Immature natural killer cell (primary cell): ENCODE measurements around the gene UBR7. TPM values are rescaled to one million over a fixed set of nuclear protein-coding genes. Genes with fewer than 3 reads are reported as not detected.

Source experiments
- DNase-seq, 3 donors: peaks; one replicate each; pipeline ENCODE4 v3.0.0; 2022; ENCODE audit warnings: mixed read lengths in 1 of 3
- H3K27ac Mint-ChIP-seq, 6 donors: one replicate each; pipeline ENCODE4 v1.8.0; 2020; ENCODE audit warnings: mixed read lengths in 6 of 6, mild to moderate bottlenecking in 5 of 6, inconsistent platforms in 4 of 6, moderate library complexity in 3 of 6
- H3K27me3 Mint-ChIP-seq, 3 donors: one replicate each; pipeline ENCODE4 v1.8.0; 2020 to 2021; ENCODE audit warnings: low read depth in 3 of 3, mild to moderate bottlenecking in 3 of 3, mixed read lengths in 3 of 3, moderate library complexity in 3 of 3, inconsistent platforms in 1 of 3
- H3K36me3 Mint-ChIP-seq, 3 donors: one replicate each; pipeline ENCODE4 v1.8.0; 2020; ENCODE audit warnings: mixed read lengths in 3 of 3, inconsistent platforms in 2 of 3, mild to moderate bottlenecking in 2 of 3
- H3K4me1 Mint-ChIP-seq, 2 donors: one replicate each; pipeline ENCODE4 v1.8.0; 2020; ENCODE audit warnings: inconsistent platforms in 2 of 2, mild to moderate bottlenecking in 2 of 2, mixed read lengths in 2 of 2, moderate library complexity in 1 of 2
- H3K4me3 Mint-ChIP-seq, 5 donors: one replicate each; pipeline ENCODE4 v1.8.0; 2020; ENCODE audit warnings: mild to moderate bottlenecking in 5 of 5, mixed read lengths in 5 of 5, inconsistent platforms in 3 of 5, moderate library complexity in 3 of 5
- H3K9me3 Mint-ChIP-seq, 6 donors: one replicate each; pipeline ENCODE4 v1.8.0; 2020; ENCODE audit warnings: mild to moderate bottlenecking in 6 of 6, mixed read lengths in 6 of 6, inconsistent platforms in 4 of 6, moderate library complexity in 3 of 6
- polyA plus RNA-seq, 3 donors: library from polyadenylated mRNA; unstranded; fragments of 300-500 nt; fragmentation: Illumina TruSeq; gene quantifications; one replicate each; pipeline ENCODE4 v1.2.3, GENCODE V29; 2021

UBR7 gene
- polyA plus RNA-seq, 3 donors from 2014 or later: 29.8 to 76.1 (median 43.4) TPM

DNA sequence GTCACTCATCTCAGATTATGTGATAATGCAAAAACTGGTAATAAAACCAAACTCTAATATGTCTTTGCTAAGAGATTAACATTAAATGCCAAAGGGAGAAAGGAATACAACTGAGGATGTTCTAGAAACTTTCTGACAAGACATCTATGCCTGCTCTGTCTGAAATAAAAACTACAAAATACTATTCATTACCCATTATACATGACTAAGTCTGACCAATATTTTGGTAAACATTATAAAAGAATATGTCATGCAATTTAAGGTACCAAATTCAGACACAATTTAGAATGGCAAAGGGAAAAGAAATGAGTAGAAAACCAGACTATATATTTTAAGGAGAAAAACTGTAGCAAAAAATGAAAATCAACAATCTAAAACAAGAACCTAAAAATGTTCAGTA lies 39.5 kb downstream of the UBR7 start:
- Mint-ChIP-seq H3K36me3 (peaks cover 25 to 57% (median 31%) of the 10 kb centered on the region in 3 donors), H3K4me3 (no peak overlapping the region), H3K27me3 (peaks cover 0 to 1% (median 0%) of the 10 kb centered on the region in 3 donors), H3K9me3 (no peaks in the 10 kb centered on the region), H3K27ac (no peak overlapping the region), H3K4me1 (no peaks in the 10 kb centered on the region)
- no peak for DNase-seq

DNA sequence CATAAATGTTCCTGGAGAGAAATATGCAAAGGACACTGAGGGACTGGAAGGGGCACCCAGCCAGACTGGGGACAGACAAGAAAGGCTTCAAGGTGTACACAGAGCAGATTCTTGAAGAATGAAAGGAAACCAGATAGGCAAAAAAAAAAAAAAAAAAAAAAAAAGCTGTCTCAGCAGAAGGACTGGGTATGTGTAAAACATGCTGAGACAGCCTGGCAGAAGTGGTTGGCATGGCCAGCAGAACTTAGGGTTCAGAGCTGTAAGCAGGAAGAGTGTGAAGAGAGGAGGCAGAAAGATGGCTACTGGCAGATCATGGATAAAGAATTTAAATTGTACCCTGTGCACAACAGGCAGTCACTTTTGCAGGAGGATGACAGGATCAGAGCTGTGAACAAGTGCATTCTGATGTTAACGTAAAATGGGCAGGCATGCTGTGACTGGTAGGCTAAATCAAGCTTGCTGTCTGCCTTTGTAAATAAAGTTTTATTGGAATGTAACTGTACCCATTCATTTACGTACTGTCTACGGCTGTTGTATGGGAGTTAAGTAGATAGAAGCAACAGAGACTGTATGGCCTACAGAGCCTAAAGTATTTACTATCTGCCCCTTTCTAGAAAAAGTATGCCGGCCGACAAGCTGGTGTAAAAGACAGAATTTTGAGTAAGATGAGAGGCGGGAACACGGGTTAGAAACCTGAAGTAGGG lies 42.2 kb downstream of the UBR7 start:
- H3K27ac Mint-ChIP-seq: no peak overlapping the region
- H3K36me3 Mint-ChIP-seq: peaks cover 17 to 36% (median 22%) of the 10 kb centered on the region in 3 donors
- no peak for DNase-seq
- H3K4me1 Mint-ChIP-seq: no peaks in the 10 kb centered on the region
- no peak overlapping the region for H3K4me3 Mint-ChIP-seq
- H3K27me3 Mint-ChIP-seq: no peaks in the 10 kb centered on the region
- H3K9me3 Mint-ChIP-seq: no peaks in the 10 kb centered on the region

DNA sequence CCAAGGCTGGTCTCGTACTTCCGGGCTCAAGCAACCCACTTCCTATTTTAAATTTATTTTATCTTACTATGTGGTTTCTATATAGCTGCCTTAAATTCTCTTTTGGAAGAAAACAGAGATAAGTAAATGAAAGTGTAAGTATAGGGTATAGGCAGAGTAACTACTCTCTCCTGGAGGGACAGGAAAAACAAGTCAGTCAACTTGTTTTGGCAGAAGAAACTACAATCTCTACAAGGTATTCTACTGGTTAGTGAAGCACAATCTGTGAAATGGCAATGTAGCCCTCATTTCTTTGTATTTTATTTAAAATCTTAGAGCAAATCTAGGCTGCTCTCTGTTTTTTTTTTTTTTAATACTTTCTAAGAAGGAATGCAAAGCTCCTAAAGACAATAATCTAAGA lies 55.4 kb downstream of the UBR7 start:
- no peak for DNase-seq
- Mint-ChIP-seq H3K9me3 (no peaks in the 10 kb centered on the region), H3K4me1 (peaks cover 25 to 47% of the 10 kb centered on the region in 2 donors), H3K27ac (peak overlapping the region in 2 of 6 donors; percentile 36 to 68), H3K4me3 (no peak overlapping the region), H3K36me3 (peaks cover 9 to 10% (median 10%) of the 10 kb centered on the region in 3 donors), H3K27me3 (no peaks in the 10 kb centered on the region)

GRCh38 chr14:93263416-93263815 lies 56.4 kb downstream of the UBR7 start:
- Mint-ChIP-seq H3K9me3 (no peaks in the 10 kb centered on the region), H3K4me3 (no peak overlapping the region), H3K4me1 (peaks cover 25 to 55% of the 10 kb centered on the region in 2 donors), H3K27ac (peak overlapping the region in 1 of 6 donors; percentile 2), H3K36me3 (peaks cover 8 to 10% (median 9%) of the 10 kb centered on the region in 3 donors), H3K27me3 (no peaks in the 10 kb centered on the region)
- no peak for DNase-seq

DNA sequence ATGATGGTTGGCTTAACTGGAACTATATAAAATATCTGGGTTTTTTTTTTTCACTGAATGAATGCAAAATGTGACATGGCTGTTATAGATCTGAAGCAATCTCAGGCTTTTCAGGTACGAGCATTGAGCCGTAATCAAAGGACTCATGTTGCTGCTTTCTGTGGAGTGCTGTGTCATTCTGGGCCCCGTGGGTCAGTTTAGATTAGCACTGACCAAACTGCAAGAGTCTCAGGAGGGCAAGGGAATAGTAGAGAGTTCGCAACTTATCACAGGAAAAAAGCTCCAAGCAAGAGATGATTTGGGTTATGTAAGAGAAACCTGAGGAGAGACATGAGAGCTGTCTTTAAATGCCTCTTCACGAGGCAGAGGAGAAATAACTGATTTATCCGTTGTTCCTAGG lies 59.1 kb downstream of the UBR7 start:
- Mint-ChIP-seq H3K36me3 (peaks cover 4 to 9% (median 8%) of the 10 kb centered on the region in 3 donors), H3K9me3 (no peaks in the 10 kb centered on the region), H3K4me3 (no peak overlapping the region), H3K27me3 (peaks cover 0 to 2% (median 0%) of the 10 kb centered on the region in 3 donors), H3K4me1 (peaks cover 26 to 55% of the 10 kb centered on the region in 2 donors), H3K27ac (peak overlapping the region in 2 of 6 donors; percentile 45 to 46)
- no peak for DNase-seq

- Mint-ChIP-seq H3K4me3 (no peak overlapping the region), H3K9me3 (no peaks in the 10 kb centered on the region), H3K36me3 (peaks cover 4 to 9% (median 8%) of the 10 kb centered on the region in 3 donors), H3K27me3 (peaks cover 0 to 2% (median 0%) of the 10 kb centered on the region in 3 donors), H3K27ac (peak overlapping the region in 3 of 6 donors; percentile 1 to 14 (median 4)), H3K4me1 (peaks cover 26 to 54% of the 10 kb centered on the region in 2 donors)
- DNase-seq: no peak
Observed at GRCh38 chr14:93267149-93267711, 60.2 kb downstream of the UBR7 start.

- DNase-seq: no peak
- H3K36me3 Mint-ChIP-seq: peaks cover 3 to 4% (median 4%) of the 10 kb centered on the region in 3 donors
- peaks cover 20 to 42% of the 10 kb centered on the region in 2 donors for H3K4me1 Mint-ChIP-seq
- no peak overlapping the region for H3K4me3 Mint-ChIP-seq
- peak overlapping the region in 1 of 6 donors; percentile 23 for H3K27ac Mint-ChIP-seq
- H3K9me3 Mint-ChIP-seq: no peaks in the 10 kb centered on the region
- H3K27me3 Mint-ChIP-seq: peaks cover 0 to 2% (median 0%) of the 10 kb centered on the region in 3 donors
Observed at GRCh38 chr14:93268406-93268805, 61.4 kb downstream of the UBR7 start.

DNA sequence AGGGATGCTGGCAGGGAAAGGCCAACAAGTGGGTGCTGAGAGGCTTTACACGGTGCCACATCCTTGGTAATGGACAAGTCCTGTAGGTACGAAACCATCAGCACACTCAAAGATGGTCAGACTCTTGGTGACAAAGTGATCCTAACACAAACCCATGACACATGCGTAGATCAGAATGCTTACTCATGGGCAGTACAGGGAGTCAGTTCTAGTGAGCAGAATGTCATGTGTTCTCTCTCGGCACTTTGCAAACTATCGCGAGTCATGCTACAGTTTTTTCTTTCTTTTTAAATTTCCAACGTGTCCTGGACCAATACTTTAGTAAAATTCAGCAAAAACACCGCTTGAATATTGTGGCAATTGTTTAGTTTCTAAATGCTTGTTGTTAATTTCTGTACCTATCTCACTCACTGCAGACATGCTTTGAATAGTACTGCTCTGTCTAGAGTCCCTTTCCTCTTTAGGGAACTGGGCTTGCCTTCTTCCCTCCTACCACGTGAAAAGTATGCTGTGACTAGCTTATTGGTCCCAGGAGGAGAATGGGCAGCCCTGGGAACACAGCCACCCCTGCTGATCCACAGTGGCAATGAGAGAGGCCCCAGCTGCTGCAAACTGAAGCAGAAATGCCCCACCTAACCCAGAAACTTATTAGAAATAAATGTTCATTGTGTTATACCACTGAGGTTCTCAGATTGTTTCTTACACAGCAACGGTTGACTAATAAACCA lies 62.4 kb downstream of the UBR7 start:
- peaks cover 9 to 31% of the 10 kb centered on the region in 2 donors for H3K4me1 Mint-ChIP-seq
- H3K36me3 Mint-ChIP-seq: no peaks in the 10 kb centered on the region
- no peak overlapping the region for H3K4me3 Mint-ChIP-seq
- no peaks in the 10 kb centered on the region for H3K9me3 Mint-ChIP-seq
- H3K27ac Mint-ChIP-seq: no peak overlapping the region
- no peak for DNase-seq
- H3K27me3 Mint-ChIP-seq: peaks cover 0 to 2% (median 0%) of the 10 kb centered on the region in 3 donors

- Mint-ChIP-seq H3K9me3 (no peaks in the 10 kb centered on the region), H3K27ac (no peak overlapping the region), H3K4me1 (peaks cover 3 to 19% of the 10 kb centered on the region in 2 donors), H3K27me3 (peaks cover 0 to 2% (median 0%) of the 10 kb centered on the region in 3 donors), H3K4me3 (no peak overlapping the region), H3K36me3 (no peaks in the 10 kb centered on the region)
- no peak for DNase-seq
Observed at GRCh38 chr14:93271111-93271510, 64.1 kb downstream of the UBR7 start.

GRCh38 chr14:93274055-93274806 lies 67.2 kb downstream of the UBR7 start:
- H3K4me3 Mint-ChIP-seq: no peak overlapping the region
- no peak for DNase-seq
- H3K4me1 Mint-ChIP-seq: peaks cover 0 to 5% of the 10 kb centered on the region in 2 donors
- peaks cover 0 to 2% (median 0%) of the 10 kb centered on the region in 3 donors for H3K27me3 Mint-ChIP-seq
- no peaks in the 10 kb centered on the region for H3K9me3 Mint-ChIP-seq
- H3K27ac Mint-ChIP-seq: peak overlapping the region in 1 of 6 donors; percentile 40
- H3K36me3 Mint-ChIP-seq: peaks cover 0 to 3% (median 0%) of the 10 kb centered on the region in 3 donors

DNA sequence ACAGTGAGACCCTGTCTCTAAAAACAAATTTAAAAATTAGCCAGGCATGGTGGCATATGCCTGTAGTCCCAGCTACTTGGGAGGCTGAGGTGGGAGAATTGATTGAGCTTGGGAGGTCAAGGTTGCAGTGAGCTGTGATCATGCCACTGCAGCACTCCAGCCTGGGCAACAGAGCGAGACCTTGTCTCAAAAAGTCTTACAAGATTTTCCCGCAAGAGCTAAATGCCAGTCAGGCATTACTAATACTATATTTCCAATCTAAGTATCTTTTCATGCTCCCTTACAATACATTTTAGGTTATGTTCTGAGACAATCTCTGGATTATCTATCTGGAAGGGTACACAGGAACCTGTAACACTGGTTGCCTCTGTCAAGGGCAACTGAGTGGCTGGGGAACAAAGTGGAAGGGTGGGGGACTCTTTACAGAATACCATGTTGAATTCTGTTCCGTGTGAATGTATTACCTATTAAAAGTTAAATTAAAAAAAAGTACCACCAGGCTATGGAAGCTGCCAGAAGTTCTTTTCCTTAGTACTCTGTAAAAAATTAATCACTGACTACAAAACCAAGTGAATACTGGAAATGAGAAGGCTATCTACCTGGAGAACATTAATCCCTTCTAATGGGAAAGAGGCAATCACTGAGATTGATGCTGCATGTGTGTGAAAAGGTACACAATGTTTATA lies 69.1 kb downstream of the UBR7 start:
- Mint-ChIP-seq H3K9me3 (no peaks in the 10 kb centered on the region), H3K27ac (no peak overlapping the region), H3K4me3 (no peak overlapping the region), H3K27me3 (no peaks in the 10 kb centered on the region), H3K36me3 (peaks cover 0 to 3% (median 0%) of the 10 kb centered on the region in 3 donors), H3K4me1 (peaks cover 5% of the 10 kb centered on the region in 2 donors)
- DNase-seq: no peak
